Measurements from ENCODE around the gene RNASE13. TPM values are rescaled to one million over a fixed set of nuclear protein-coding genes. Genes with fewer than 3 reads are reported as not detected.

Gene RNASE13, protein sequence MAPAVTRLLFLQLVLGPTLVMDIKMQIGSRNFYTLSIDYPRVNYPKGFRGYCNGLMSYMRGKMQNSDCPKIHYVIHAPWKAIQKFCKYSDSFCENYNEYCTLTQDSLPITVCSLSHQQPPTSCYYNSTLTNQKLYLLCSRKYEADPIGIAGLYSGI
- not detected for total RNA-seq
- polyA plus RNA-seq, result under 1 TPM in 1 of 2 donors, not detected in 1; 0.18 TPM
- long read RNA-seq, donor 1, result 0 reads
- long read RNA-seq, donor 2, result 0 reads

DNA sequence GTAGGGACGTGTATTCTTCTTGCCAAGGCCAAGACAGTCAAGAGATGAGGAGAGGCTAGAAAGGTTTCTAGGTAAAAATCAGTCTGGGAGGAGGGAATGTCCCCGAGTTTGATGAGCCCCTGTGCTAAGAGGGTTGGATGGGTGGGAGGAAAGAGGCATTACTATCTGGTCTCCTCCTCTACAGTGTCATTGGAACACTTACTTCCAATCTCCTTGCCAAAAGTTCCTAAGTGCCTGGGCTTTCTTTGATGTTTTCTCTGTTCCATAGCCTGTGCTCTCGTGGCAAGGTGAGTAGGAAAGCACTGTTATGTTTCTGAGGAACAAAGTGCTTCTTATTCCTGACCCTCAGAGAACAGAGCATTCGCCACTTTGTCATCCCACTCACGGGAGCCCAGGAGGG, at the start of gene RNASE13:
RNASE13 (minus strand) TSS at position 101 of the 400 bp plus-strand sequence. CDS start 519 bp downstream, outside the sequence.
- no peak within 1 kb of the TSS for H3K27ac ChIP-seq (ENCODE audit: low read depth in 1 of 2, low read length in 2 of 2)
- ATAC-seq (ENCODE audit: low FRiP score) (no peak), DNase-seq (no peak)
- no peak within 1 kb of the TSS for H3K4me3 ChIP-seq (ENCODE audit: low read length in 2 of 2)
- no peaks in the 10 kb centered on the region for H3K36me3 ChIP-seq (ENCODE audit: control insufficient read depth in 1 of 2, insufficient read depth in 2 of 2, low read length in 1 of 2)
- no peaks in the 10 kb centered on the region for H3K4me1 ChIP-seq (ENCODE audit: control insufficient read depth in 1 of 2, insufficient read depth in 2 of 2, low read length in 2 of 2)
- no peaks in the 10 kb centered on the region for H3K27me3 ChIP-seq (ENCODE audit: control insufficient read depth in 1 of 2, insufficient read depth in 2 of 2, low read length in 1 of 2)
- no peaks in the 10 kb centered on the region for H3K9me3 ChIP-seq (ENCODE audit: control insufficient read depth, low read length)
- WGBS, 2 donors, result 83% methylated on average over 5 of the region's 5 CpGs
- intact Hi-C loops (cut with DNase I), result no loop called here

DNA sequence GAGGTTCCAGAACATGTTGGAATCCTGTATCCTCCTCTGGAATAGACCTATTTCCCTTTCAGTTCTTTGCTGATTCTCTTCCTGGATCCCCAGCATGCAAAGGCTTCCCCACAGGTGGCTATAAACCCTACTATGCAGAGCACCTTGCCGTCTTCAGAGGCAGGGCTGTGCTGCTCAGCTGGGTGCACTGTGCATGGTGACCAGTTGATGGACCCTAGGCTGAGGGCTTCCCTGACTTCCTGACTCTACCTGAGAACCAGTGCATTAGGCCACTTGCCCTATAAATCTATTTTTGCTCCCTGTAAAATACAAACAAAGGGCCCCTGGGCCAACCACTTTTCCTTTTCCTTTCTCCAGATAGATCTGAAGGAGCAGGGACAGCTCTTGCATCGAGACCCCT, 49.8 kb upstream of the RNASE13 start:
- no peak overlapping the region for H3K27ac ChIP-seq (ENCODE audit: low read depth in 1 of 2, low read length in 2 of 2)

DNA sequence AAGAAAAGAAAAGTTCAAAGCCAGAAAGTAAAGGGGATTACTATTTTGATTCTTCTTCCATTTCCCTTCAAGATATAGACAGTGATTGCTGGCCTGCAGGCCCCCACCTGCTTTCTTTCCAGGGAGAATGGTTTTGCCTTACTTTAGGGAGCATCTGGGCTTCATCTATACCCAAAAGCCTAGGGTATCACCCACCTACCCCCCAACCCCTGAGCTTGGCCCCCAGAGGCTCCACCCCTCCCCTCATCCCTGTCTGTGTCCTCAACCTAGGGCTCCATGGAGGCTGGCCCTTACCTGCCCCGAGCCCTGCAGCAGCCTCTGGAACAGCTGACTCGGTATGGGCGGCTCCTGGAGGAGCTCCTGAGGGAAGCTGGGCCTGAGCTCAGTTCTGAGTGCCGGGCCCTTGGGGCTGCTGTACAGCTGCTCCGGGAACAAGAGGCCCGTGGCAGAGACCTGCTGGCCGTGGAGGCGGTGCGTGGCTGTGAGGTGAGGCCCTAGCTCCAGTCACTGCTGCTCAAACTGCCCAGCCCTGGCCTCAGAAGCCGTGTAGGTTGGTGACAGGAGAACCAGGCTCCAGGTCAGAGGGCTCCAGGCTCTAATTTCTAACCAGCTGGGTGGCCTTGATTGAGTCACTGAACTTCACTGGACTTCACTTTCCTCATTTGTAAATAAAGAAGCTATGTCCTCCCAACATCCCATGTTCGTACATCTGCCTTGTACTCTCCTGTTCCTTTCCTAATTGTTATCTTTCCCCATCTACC, 49.1 kb upstream of the RNASE13 start:
- Histone ChIP-seq H3K4me1 (ENCODE audit: control insufficient read depth in 1 of 2, insufficient read depth in 2 of 2, low read length in 2 of 2) (no peaks in the 10 kb centered on the region), H3K27me3 (ENCODE audit: control insufficient read depth in 1 of 2, insufficient read depth in 2 of 2, low read length in 1 of 2) (no peaks in the 10 kb centered on the region), H3K9me3 (ENCODE audit: control insufficient read depth, low read length) (no peaks in the 10 kb centered on the region), H3K4me3 (ENCODE audit: low read length in 2 of 2) (no peak overlapping the region), H3K36me3 (ENCODE audit: control insufficient read depth in 1 of 2, insufficient read depth in 2 of 2, low read length in 1 of 2) (peaks cover 0 to 8% of the 10 kb centered on the region in 2 donors), H3K27ac (ENCODE audit: low read depth in 1 of 2, low read length in 2 of 2) (no peak overlapping the region)
- WGBS, 2 donors, result 80 to 87% methylated on average over 11 of the region's 11 CpGs
- ATAC-seq (ENCODE audit: low FRiP score) (no peak), DNase-seq (no peak)
- intact Hi-C loops (cut with DNase I), result no loop called here

More for the DNA sequence above, 49.8 kb upstream of the RNASE13 start:
- H3K4me1 ChIP-seq (ENCODE audit: control insufficient read depth in 1 of 2, insufficient read depth in 2 of 2, low read length in 2 of 2), result no peaks in the 10 kb centered on the region
- H3K4me3 ChIP-seq (ENCODE audit: low read length in 2 of 2), result no peak overlapping the region
- DNase-seq, result no peak
- H3K36me3 ChIP-seq (ENCODE audit: control insufficient read depth in 1 of 2, insufficient read depth in 2 of 2, low read length in 1 of 2), result peaks cover 0 to 11% of the 10 kb centered on the region in 2 donors
- H3K9me3 ChIP-seq (ENCODE audit: control insufficient read depth, low read length), result no peaks in the 10 kb centered on the region
- ATAC-seq (ENCODE audit: low FRiP score), result no peak
- intact Hi-C loops (cut with DNase I), result no loop called here
- 73 to 76% methylated on average over 2 of the region's 2 CpGs for WGBS, 2 donors
- H3K27me3 ChIP-seq (ENCODE audit: control insufficient read depth in 1 of 2, insufficient read depth in 2 of 2, low read length in 1 of 2), result no peaks in the 10 kb centered on the region

DNA sequence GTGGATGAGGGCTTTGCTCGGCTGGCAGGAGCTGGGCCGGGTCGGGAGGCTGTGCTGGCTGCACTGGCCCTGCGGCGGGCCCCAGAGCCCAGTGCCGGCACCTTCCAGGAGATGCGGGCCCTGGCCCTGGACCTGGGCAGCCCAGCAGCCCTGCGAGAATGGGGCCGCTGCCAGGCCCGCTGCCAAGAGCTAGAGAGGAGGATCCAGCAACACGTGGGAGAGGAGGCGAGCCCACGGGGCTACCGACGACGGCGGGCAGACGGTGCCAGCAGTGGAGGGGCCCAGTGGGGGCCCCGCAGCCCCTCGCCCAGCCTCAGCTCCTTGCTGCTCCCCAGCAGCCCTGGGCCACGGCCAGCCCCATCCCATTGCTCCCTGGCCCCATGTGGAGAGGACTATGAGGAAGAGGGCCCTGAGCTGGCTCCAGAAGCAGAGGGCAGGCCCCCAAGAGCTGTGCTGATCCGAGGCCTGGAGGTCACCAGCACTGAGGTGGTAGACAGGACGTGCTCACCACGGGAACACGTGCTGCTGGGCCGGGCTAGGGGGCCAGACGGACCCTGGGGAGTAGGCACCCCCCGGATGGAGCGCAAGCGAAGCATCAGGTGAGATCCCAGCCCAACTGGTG, 47.0 kb upstream of the RNASE13 start:
- H3K9me3 ChIP-seq (ENCODE audit: control insufficient read depth, low read length), result no peaks in the 10 kb centered on the region
- ATAC-seq (ENCODE audit: low FRiP score) (peak; percentile 13), DNase-seq (peak in 1 of 2 donors; percentile 70)
- no peaks in the 10 kb centered on the region for H3K4me1 ChIP-seq (ENCODE audit: control insufficient read depth in 1 of 2, insufficient read depth in 2 of 2, low read length in 2 of 2)
- WGBS, 2 donors, result 83% methylated on average over 30 of the region's 30 CpGs
- peaks cover 0 to 8% of the 10 kb centered on the region in 2 donors for H3K36me3 ChIP-seq (ENCODE audit: control insufficient read depth in 1 of 2, insufficient read depth in 2 of 2, low read length in 1 of 2)
- H3K4me3 ChIP-seq (ENCODE audit: low read length in 2 of 2), result no peak overlapping the region
- H3K27ac ChIP-seq (ENCODE audit: low read depth in 1 of 2, low read length in 2 of 2), result no peak overlapping the region
- intact Hi-C loops (cut with DNase I), result no loop called here
- no peaks in the 10 kb centered on the region for H3K27me3 ChIP-seq (ENCODE audit: control insufficient read depth in 1 of 2, insufficient read depth in 2 of 2, low read length in 1 of 2)

DNA sequence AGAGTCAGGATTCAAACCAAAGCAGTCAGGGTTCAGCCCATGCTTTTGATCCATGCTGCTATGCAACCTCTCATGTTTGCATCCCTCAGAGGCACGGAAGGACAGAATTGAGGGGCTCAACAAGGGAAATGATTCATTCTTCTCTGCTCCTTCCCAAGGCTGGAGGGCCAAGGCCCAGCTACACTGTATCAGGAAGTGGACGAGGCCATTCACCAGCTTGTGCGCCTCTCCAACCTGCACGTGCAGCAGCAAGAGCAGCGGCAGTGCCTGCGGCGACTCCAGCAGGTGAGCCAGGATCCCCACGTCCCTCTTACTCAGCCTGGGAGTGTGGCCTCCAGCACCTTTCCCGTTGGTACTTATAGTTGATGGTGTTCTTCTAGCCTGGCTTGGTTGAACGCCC, 44.1 kb upstream of the RNASE13 start:
- Histone ChIP-seq H3K4me3 (ENCODE audit: low read length in 2 of 2) (no peak overlapping the region), H3K9me3 (ENCODE audit: control insufficient read depth, low read length) (no peaks in the 10 kb centered on the region), H3K4me1 (ENCODE audit: control insufficient read depth in 1 of 2, insufficient read depth in 2 of 2, low read length in 2 of 2) (no peaks in the 10 kb centered on the region), H3K27ac (ENCODE audit: low read depth in 1 of 2, low read length in 2 of 2) (no peak overlapping the region), H3K27me3 (ENCODE audit: control insufficient read depth in 1 of 2, insufficient read depth in 2 of 2, low read length in 1 of 2) (no peaks in the 10 kb centered on the region), H3K36me3 (ENCODE audit: control insufficient read depth in 1 of 2, insufficient read depth in 2 of 2, low read length in 1 of 2) (peaks cover 0 to 4% of the 10 kb centered on the region in 2 donors)
- intact Hi-C loops (cut with DNase I), result loop anchor here in 1 of 2 donors (10.0 kb wide), 1 partner anchor 306 kb away; the partner anchor contains the start of gene SUPT16H
- DNase-seq, result no peak
- no peak for ATAC-seq (ENCODE audit: low FRiP score)
- WGBS, 2 donors, result 84% methylated on average over 10 of the region's 10 CpGs

DNA sequence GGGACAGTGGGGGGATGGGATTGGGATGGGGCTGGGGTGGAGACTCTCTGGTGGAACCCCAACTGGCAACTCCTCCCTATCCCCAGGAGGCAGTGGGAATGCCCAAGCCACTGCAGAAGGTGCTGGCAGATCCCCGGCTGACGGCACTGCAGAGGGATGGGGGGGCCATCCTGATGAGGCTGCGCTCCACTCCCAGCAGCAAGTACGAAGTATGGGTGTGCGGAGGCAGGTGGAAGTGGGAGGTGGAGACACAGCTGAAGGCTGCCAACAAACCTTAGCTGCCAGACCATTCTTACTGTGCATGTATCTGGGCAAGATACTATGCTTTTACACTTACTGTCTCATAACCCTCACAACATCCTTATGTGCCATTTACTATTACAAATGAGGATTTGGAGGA, 43.7 kb upstream of the RNASE13 start:
- ATAC-seq (ENCODE audit: low FRiP score), result no peak
- peaks cover 0 to 4% of the 10 kb centered on the region in 2 donors for H3K36me3 ChIP-seq (ENCODE audit: control insufficient read depth in 1 of 2, insufficient read depth in 2 of 2, low read length in 1 of 2)

DNA sequence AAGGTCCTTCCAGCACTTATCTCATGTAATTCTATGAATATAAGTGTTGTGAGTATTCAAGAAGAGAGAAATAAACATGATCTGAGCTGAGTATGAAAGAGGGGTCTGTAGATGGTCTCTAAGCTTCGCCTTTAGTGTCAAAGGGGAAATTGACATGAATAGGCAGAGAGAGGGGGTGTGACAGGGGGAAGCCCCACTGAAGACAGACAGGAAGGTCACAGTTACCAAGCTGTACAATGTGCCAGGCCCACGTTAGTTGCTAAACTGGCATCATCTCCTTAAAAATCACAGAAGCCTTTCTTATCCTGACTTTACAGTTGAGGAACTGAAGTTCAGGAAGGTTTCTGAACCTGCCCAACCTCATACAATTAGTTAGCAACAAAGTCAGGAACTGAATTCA, 43.1 kb upstream of the RNASE13 start:
- intact Hi-C loops (cut with DNase I), result loop anchor here in 1 of 2 donors (10.0 kb wide), 1 partner anchor 307 kb away; the partner anchor contains the start of gene SUPT16H
- H3K27me3 ChIP-seq (ENCODE audit: control insufficient read depth in 1 of 2, insufficient read depth in 2 of 2, low read length in 1 of 2), result no peaks in the 10 kb centered on the region
- H3K9me3 ChIP-seq (ENCODE audit: control insufficient read depth, low read length), result no peaks in the 10 kb centered on the region
- no peaks in the 10 kb centered on the region for H3K4me1 ChIP-seq (ENCODE audit: control insufficient read depth in 1 of 2, insufficient read depth in 2 of 2, low read length in 2 of 2)
- no peak for ATAC-seq (ENCODE audit: low FRiP score)
- no peak overlapping the region for H3K27ac ChIP-seq (ENCODE audit: low read depth in 1 of 2, low read length in 2 of 2)
- H3K4me3 ChIP-seq (ENCODE audit: low read length in 2 of 2), result no peak overlapping the region
- peaks cover 0 to 4% of the 10 kb centered on the region in 2 donors for H3K36me3 ChIP-seq (ENCODE audit: control insufficient read depth in 1 of 2, insufficient read depth in 2 of 2, low read length in 1 of 2)
- WGBS, 2 donors, result 86 to 92% methylated on average over 2 of the region's 2 CpGs
- no peak for DNase-seq

More for the DNA sequence above, 43.7 kb upstream of the RNASE13 start:
- WGBS, 2 donors, result 82 to 88% methylated on average over 5 of the region's 5 CpGs
- no peaks in the 10 kb centered on the region for H3K4me1 ChIP-seq (ENCODE audit: control insufficient read depth in 1 of 2, insufficient read depth in 2 of 2, low read length in 2 of 2)
- H3K27ac ChIP-seq (ENCODE audit: low read depth in 1 of 2, low read length in 2 of 2), result no peak overlapping the region
- no peak overlapping the region for H3K4me3 ChIP-seq (ENCODE audit: low read length in 2 of 2)
- DNase-seq, result no peak
- no peaks in the 10 kb centered on the region for H3K27me3 ChIP-seq (ENCODE audit: control insufficient read depth in 1 of 2, insufficient read depth in 2 of 2, low read length in 1 of 2)
- H3K9me3 ChIP-seq (ENCODE audit: control insufficient read depth, low read length), result no peaks in the 10 kb centered on the region
- intact Hi-C loops (cut with DNase I), result loop anchor here in 1 of 2 donors (10.0 kb wide), 1 partner anchor 307 kb away; the partner anchor contains the start of gene SUPT16H

DNA sequence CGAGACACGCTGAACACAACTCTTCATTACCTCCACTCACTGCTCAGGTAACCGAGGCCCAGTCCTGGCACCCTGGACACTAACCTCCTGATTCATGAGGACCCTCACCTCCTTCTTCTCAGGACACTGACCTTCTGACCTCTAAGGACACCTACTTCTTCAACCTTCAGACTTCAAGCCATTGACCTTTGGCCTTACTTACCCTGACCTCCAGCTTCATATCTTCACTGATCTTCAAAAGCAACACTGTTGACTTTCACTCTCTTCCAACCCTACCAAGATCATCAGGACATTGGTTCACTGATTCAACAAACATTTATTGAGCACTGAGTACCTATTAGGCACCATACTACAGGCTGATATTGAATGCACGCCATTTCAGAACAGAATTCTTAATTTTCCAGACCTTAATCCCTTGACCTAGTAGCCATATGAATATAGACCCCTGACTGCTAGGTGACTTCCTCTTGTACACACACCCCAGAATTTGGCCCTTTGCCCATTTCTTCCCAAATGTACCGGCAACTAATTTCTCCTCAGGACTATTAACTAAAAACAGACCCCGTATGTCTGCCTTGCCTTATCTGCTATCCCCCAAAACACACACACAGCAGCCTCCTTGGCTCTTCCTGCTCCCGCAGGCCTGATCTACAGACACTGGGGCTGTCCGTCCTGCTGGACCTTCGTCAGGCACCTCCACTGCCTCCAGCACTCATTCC, 41.3 kb upstream of the RNASE13 start:
- peaks cover 0 to 2% of the 10 kb centered on the region in 2 donors for H3K36me3 ChIP-seq (ENCODE audit: control insufficient read depth in 1 of 2, insufficient read depth in 2 of 2, low read length in 1 of 2)
- DNase-seq (no peak), ATAC-seq (ENCODE audit: low FRiP score) (no peak)
- no peak overlapping the region for H3K4me3 ChIP-seq (ENCODE audit: low read length in 2 of 2)
- H3K27me3 ChIP-seq (ENCODE audit: control insufficient read depth in 1 of 2, insufficient read depth in 2 of 2, low read length in 1 of 2), result no peaks in the 10 kb centered on the region
- intact Hi-C loops (cut with DNase I), result loop anchor here in 1 of 2 donors (10.0 kb wide), 1 partner anchor 309 kb away; the partner anchor contains the start of gene SUPT16H
- WGBS, 2 donors, result 82 to 84% methylated on average over 9 of the region's 9 CpGs
- H3K9me3 ChIP-seq (ENCODE audit: control insufficient read depth, low read length), result no peaks in the 10 kb centered on the region
- no peak overlapping the region for H3K27ac ChIP-seq (ENCODE audit: low read depth in 1 of 2, low read length in 2 of 2)
- H3K4me1 ChIP-seq (ENCODE audit: control insufficient read depth in 1 of 2, insufficient read depth in 2 of 2, low read length in 2 of 2), result no peaks in the 10 kb centered on the region

All from aorta (tissue), 5 donors.